NCI-H2171 (cell line): ENCODE results near the gene GATA2.

ENCODE experiments used
- DNase-seq: peaks from one replicate; lab custom pipeline; 2025; lab: John Stamatoyannopoulos, UW

Gene GATA2

GRCh38 chr3:128502712-128503111 lies 9.7 kb upstream of the GATA2 start:
- DNase-seq, result no peak

- no peak for DNase-seq
Measured at GRCh38 chr3:128501431-128501830, 8.4 kb upstream of the GATA2 start.

GRCh38 chr3:128500556-128500955 lies 7.6 kb upstream of the GATA2 start:
- no peak for DNase-seq

- no peak for DNase-seq
Measured at GRCh38 chr3:128499724-128500275, 6.8 kb upstream of the GATA2 start.

GRCh38 chr3:128498901-128499530 lies 6.0 kb upstream of the GATA2 start:
- DNase-seq, result no peak

- no peak for DNase-seq
Measured at GRCh38 chr3:128498127-128498626, 5.2 kb upstream of the GATA2 start.

- DNase-seq, result peak; percentile 86
Measured at GRCh38 chr3:128497305-128498126, 4.5 kb upstream of the GATA2 start.

GRCh38 chr3:128496602-128497304 lies 3.8 kb upstream of the GATA2 start:
- DNase-seq, result no peak

GRCh38 chr3:128496019-128496601 lies 3.1 kb upstream of the GATA2 start:
- no peak for DNase-seq

GRCh38 chr3:128495435-128495970 lies 2.5 kb upstream of the GATA2 start:
- no peak for DNase-seq

GRCh38 chr3:128494367-128494650 lies 1.3 kb upstream of the GATA2 start:
- DNase-seq, result no peak

GRCh38 chr3:128493570-128494366 lies 767 bp upstream of the GATA2 start:
- DNase-seq, result no peak

- DNase-seq, result no peak
Measured at GRCh38 chr3:128491941-128492670, 895 bp downstream of the GATA2 start.

- DNase-seq, result no peak
Measured at GRCh38 chr3:128491691-128491940, 1.4 kb downstream of the GATA2 start.

GRCh38 chr3:128490915-128491690 lies 1.9 kb downstream of the GATA2 start:
- DNase-seq, result no peak

- no peak for DNase-seq
Measured at GRCh38 chr3:128490650-128490914, 2.4 kb downstream of the GATA2 start.

GRCh38 chr3:128489927-128490649 lies 2.9 kb downstream of the GATA2 start:
- DNase-seq, result no peak

GRCh38 chr3:128489674-128489926 lies 3.4 kb downstream of the GATA2 start:
- no peak for DNase-seq

- DNase-seq, result peak; percentile 53
Measured at GRCh38 chr3:128488991-128489673, 3.9 kb downstream of the GATA2 start.
